Measurements from ENCODE around the gene SNX27.
A peak's percentile ranks its signal among the peaks of the same experiment; 100 is the strongest.
"Not testable (repeated sequence)": the region's sequence is repeated elsewhere in the genome, so short reads cannot be mapped to it uniquely, and the experiment has no call there.

Gene SNX27

DNA sequence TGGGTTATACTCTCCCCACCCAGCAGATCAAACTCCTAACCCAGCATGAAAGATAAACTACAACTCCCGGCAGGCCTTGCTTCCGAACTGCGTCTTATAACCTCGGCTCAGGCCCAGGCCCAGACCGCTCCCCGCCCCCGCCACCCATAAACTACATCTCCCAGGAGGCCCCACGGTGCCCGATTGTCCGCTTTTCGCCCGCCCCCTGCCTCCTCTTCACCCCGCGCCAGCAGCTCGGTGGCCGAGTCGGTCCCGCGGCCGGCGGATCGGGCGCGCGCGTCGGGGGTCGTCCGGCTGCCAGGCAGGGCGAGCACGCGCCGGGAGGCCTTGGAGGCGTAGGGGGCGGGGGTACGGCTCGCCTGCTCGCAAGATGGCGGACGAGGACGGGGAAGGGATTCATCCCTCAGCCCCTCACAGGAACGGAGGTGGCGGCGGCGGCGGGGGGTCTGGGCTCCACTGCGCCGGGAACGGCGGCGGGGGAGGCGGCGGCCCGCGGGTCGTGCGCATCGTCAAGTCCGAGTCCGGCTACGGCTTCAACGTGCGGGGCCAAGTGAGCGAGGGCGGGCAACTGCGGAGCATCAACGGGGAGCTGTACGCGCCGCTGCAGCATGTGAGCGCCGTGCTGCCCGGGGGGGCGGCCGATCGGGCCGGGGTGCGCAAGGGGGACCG is at the start of gene SNX27:
Gene SNX27 (plus strand): TSS at position 219 of the 669 bp plus-strand sequence. CDS start 152 bp downstream, at position 371.
- peak; percentile 85 for FAIRE-seq

DNA sequence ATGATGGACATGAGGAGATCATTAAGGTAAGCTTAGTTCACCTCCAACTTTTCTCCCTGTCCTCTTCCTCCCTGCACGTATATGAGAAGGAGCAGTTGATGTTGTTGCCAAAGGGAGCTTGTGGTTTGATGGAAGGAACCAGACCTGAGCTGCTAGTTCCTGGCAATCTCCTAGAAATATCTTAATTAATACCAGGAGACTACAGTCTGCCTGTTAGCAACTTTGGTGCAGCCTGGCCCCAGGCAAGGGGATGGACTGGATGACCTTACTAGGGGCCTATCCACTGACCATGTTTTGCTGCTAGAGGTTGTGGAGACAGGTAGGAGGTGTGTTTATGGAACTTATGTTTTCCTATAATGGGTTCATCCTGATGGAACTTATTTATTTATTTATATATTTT is 49.2 kb upstream of the SNX27 start:
- no peak for FAIRE-seq

DNA sequence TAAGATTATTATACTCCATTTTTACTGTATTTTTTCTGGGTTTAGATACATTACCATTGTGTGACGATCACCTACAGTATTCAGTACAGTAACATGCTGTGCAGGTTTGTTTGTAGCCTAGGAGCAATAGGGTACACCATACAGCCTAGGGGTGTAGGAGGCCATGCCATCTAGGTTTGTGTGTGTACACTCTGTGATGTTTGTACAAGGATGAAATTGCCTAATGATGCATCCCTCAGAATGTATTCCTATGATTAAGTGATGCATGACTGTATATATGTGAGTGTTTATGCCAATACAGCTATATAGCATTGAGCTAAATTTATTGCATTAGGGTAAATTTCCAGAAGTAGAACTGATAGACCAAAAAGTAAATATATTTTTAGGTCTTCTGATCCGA is 48.5 kb upstream of the SNX27 start:
- no peak for FAIRE-seq

DNA sequence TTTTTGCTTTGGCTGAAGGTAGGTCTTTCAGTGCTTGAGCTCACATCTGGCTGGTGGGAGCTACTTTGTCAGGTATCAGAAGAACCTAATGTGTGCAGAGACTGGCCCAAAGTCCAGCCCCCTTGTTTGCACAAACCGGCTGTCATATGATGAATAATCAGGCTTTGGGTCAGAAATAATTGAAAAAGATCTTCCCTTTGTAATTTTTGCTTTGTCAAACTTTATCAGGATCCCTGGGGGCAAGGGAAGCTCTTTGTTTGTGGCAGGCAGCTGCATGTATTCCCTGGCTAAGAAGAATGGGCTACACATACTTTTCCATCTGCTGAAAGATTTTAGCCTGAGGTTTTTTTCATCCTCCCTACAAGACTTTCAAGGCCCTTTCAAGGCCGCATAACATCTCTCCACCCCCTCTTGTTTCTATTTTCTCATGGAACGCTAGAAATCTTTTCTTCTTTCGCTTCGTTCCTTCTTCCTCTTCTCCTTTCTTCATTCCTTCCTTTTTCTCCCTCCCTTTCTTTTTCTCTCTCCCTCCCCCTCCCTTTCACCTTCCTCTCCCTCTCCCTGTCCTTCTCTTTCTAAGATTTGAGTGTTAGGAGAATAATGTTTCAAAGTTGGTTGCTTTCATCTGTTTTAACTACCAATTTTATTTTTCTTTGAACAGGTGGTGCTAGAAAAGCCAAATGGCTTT is 46.2 kb upstream of the SNX27 start:
- FAIRE-seq, result no peak

DNA sequence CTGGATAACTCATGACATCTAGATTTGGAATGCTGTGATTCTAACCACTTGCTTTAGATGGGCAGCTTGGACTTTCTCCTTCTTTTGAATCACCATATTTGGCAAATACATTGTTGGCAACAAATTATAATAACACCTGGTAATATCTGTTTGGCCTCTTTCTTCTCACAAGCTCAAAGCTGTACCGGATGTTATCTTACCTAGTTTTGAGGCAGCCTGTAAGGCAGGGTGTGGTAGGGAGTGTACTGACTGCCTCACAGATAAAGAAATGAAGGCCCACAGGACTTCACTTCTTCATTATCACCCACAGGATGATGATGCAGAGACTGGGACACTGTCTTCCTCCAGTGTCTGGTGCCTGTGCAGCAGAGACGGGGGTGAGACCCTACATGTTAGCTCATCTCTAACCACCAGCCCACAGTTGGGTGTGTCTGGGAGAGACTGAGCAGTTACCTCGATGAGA is 43.2 kb upstream of the SNX27 start:
- FAIRE-seq, result no peak

DNA sequence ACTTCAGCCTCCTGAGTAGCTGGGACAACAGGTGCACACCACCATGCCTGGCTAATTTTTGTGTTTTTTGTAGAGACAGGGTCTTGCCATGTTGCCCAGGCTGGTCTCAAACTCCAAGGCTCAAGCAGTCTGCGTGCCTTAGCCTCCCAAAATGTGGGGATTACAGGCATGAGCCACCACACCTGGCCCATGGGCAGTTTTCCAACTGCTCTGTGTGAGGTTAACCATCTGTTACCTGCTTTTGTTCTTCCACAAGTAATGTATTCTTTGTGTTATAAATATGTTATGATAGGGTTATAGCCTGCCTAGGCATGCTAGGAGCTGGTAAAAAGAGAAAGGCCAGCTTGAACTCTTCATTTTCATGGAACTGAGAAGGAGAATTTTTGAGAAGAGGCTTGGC is 41.0 kb upstream of the SNX27 start:
- no peak for FAIRE-seq

GRCh38 chr1:151574575-151575529 is 37.0 kb upstream of the SNX27 start:
- no peak for FAIRE-seq

GRCh38 chr1:151577173-151577572 is 34.7 kb upstream of the SNX27 start:
- FAIRE-seq, result no peak

GRCh38 chr1:151578941-151579340 is 32.9 kb upstream of the SNX27 start:
- FAIRE-seq, result no peak

DNA sequence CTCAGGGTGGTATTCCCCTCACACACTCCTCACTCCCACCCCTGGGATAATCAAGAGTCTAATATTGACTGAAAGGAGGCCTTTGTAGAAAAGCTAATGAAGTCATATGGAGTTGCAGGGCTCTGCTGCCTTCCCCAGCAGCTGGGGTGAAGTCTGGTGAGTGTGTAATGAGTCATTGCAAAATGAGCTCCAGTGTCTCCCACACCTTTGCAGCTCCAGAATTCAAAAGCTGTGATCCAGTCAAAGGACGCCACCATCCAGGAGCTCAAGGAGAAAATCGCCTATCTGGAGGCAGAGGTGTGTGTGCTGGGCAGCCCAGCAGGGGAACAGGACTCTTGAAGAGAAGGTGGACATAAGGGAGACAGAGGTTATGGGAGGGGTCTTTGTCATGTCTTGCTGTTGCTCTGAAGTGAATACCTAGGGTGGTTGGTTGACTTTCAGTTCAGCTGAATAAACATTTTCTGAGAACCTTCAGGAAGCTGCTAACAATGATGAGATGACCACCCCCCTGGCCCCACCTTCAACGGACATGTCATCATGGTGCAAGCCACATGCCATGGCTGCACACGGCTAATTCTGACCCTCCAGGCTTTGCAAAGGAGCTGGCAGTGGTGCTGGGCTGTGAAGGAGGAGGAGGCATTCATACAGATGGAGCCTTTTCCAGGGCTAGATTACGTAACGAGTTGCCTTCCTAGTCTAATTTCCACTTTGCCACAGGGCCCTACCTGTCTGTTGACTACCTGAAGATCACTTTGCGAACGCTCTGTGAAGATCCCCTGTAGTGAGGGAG is 32.2 kb upstream of the SNX27 start:
- no peak for FAIRE-seq

DNA sequence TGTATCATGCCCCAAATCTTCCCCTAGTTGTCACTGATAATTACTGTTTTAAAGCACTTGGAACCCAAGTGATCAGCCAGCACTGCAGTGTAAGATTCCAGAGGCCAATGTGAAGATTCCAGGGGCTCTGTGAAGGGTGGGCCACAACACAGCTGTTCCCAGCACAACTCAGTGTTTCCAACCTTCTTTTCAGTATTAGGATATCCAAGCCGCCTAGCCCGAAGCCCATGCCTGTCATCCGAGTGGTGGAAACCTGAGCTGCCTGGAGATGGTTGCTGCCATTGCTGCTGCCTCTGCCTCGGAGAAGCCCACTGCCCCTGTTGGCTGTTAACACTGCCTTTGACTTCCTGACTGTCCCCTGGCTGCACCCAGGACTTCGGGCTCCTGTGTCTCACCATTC is 30.4 kb upstream of the SNX27 start:
- FAIRE-seq, result no peak

DNA sequence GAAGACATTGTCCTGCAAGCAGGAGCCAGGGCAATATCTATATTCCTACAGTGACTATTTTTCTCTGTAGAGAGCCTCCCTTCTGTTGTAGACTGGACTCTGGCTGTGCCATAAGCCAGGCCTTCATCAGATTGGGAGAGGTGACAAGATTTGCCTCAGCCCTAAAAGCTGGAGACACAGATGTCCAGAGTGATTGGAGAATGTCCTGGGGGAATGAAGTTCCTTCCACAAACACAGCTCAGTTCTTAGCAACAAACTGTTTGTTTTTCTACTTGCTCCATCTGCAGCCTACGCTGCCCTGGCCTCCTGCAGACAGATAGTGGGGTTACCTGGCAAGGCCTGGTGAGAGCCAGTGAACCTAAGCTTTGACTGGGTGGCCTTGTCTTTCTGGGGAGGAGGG is 29.9 kb upstream of the SNX27 start:
- no peak for FAIRE-seq

DNA sequence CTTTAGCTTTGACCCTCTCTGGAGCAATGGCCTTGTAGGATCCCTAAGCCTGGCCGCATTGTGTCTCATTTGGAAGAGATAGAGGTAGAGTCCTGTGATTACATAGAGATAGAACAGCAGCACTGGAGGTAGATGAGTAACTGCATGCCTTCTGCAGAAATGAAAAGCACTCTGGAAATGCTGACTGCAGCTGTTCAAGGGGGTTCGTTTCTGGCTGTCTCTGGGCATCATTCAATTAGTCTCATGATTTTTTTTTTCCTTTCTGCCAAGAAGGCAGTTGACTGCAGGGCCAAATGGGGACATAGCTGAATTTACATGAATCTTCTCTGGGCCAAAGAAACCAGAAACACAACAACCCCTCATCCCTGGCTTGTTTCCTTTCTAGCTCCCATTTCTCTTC is 28.1 kb upstream of the SNX27 start:
- FAIRE-seq, result no peak

DNA sequence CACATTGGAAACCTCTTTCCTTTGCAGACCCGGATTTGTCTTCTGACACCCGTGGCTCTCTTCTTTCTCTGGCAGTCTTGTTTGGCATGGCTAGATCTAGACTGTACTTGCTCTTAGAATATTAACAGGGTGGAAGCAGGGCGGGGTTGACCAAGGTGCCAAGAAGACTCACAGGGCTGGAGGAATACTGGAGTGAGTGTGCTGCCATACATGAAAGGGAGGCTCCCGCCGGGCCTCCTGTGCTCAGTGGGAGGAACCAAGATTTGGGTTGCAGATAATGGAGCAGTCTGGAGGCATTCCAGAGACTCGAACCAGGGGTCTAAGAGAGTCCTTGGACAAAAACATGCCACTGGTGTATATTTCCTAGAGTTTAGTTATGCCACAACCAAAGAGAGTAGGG is 27.6 kb upstream of the SNX27 start:
- no peak for FAIRE-seq

DNA sequence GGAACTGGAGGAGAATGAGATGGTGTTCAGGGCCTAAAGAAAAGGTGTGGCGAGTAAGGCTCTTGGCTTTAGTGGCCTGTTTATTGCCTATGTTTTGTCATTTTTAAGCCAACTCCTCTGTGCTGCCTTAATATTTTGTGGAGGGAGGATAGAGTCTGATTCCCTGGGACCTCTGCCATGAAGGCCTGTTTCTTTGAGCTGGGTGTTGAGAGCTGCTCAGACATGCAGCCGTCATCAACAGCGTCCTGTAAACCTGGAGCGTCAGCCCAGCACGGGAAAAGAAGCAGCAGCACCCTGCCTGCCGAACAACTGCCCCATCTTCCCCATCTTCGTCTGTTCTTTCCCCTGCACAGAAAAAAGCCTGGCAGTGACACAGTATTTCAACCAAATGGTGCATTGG is 27.1 kb upstream of the SNX27 start:
- no peak for FAIRE-seq

GRCh38 chr1:151585622-151586021 is 26.2 kb upstream of the SNX27 start:
- no peak for FAIRE-seq

DNA sequence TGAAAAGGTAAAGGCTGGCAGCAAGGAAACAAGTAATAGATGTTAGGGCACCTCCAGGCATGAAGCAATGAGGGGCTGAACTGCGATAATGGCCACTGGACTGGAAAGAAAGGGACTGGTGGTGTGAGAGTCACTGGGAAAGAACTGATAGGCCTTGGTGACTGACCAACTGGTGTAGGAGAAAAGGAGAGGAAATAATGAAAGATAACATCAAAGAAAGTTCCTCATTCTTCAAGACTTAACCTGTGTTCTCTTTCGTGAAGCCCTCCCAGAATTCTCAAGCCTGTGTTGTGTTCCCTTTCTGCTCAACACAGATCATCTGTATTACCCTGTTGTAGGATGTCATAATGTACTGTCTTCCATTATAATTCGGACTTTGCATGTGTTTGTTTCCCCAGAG is 20.9 kb upstream of the SNX27 start:
- FAIRE-seq, result no peak

DNA sequence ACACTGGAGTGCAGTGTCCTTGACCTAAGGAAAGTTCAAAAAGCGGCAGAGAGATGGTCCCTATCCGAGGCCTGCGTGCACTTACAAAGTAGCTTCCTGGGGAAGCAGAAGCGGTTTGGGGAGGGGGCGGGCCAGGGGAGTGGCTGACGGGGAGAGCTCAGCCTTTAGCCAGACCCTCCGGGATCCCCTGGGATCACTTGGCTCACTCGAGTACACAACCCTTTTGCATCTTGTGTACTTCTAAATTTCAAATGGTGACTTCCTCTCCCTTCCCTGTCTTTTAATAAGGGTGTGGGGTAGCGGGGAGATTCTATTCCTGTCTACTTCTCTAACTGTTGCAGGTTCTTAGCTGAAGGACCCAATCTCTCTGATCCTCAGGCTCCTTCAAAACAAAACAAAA is 18.1 kb upstream of the SNX27 start:
- FAIRE-seq, result no peak

DNA sequence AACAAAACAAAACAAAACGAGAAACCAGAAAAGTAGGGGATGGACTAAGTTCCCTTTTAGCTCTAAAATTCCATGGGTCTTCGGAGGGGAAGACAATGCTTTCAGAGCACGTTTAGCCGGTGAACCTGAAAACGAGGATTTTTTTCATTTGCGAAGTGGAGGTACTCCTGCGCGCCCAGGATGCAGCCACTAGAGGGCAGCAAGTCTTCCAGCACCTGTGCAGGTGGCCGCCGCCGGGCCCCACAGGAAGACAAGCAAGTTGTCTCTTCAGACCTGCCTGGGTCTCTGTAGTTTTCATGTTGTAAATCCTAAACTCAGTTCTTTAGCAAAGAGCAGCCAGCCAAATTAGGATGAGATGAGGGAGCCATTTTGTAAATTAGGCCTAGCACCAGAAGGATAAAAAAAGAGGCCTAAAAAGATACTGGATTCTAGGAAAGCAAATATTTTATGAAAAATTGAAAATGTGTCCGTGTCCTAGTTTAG is 17.7 kb upstream of the SNX27 start:
- FAIRE-seq, result no peak

DNA sequence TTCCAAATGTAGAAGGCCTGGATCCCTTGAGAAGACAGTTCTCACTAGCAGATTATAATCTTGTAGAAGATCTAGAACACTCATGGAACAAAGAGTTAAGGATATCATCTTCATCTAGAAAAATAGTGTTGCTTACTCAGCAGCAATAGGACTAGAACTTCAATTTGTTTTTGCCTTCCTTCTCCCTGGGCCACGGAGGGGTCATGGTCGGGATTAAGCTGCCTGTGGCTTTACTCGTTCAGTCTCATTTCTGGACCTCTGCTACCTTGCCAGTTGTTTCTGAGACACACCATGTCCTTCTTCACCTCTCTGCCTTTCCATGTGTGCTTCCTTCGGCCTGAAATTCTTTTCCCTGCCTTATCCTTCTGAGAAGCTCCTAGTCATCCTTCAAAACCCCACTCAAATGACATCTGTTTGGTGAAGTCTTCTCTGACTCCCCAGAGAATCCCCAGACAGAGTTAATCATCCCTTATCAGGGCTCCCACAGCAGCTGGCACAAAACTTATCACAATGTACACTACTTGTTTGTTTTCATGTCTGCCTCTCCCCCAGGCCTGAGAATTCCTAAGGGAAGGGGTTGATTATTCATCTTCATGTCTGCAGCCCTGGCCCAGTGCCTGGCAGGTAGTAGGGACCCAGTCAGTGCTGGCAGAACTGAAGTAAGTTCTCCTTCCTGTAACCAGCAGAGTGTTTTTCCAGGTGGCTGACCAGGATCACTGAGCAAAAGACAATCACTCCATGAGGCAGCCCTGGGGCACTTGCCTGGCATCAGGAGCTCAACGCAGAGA is 15.5 kb upstream of the SNX27 start:
- FAIRE-seq, result no peak

- not testable (repeated sequence) for FAIRE-seq
These were observed 9.3 kb upstream of the SNX27 start for GRCh38 chr1:151602550-151602949.

DNA sequence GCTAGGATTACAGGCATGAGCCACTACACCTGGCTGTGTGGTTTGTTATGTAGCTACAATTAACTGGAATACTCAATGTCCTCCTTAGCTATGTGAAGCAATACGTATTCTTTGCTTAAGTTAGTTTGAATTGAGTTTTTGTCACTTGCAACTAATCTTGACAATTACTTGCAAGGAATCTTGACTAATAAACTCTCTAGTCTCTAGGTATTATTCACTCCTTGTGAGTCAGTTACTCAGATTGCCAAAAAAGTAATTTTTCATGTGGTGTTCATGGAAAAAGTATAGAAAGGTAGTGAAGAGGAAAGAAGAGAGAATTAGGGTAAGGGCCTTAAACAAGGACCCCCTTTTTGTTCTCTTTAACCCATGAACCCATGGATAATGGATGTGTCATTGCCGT is 7.6 kb upstream of the SNX27 start:
- no peak for FAIRE-seq
